HepG2 (cell line): ENCODE data around the gene ALOX12.
"Not testable (repeated sequence)": the region's sequence is repeated elsewhere in the genome, so short reads cannot be mapped to it uniquely, and the experiment has no call there.

Experiments used
- ADNP ChIP-seq: sonication (generic); formaldehyde crosslinking; IDR thresholded peaks from 2 replicates; pipeline ENCODE4 v1.4.0; 2020; ENCODE audit warnings: missing genetic modification reagents
- CTCF ChIP-seq: sonication (generic); formaldehyde crosslinking; IDR thresholded peaks from 2 replicates; pipeline ENCODE4 v1.5.0; 2020; ENCODE audit warnings: mild to moderate bottlenecking, missing genetic modification reagents, moderate library complexity
- HNF1B ChIP-seq: sonication (generic); formaldehyde crosslinking; IDR thresholded peaks from 2 replicates; pipeline ENCODE4 v1.5.1; 2020; ENCODE audit warnings: mild to moderate bottlenecking, moderate library complexity, missing genetic modification reagents
- NFYC ChIP-seq: IDR thresholded peaks from 2 replicates; pipeline ENCODE4 v1.6.1; 2016; ENCODE audit warnings: missing genetic modification reagents, missing compliant biosample characterization
- POLR2A ChIP-seq, 2 experiments: IDR thresholded peaks; 2 replicates each; pipeline ENCODE4 v1.6.1; 2011; ENCODE audit warnings: low read depth in 2 of 2, low read length in 2 of 2, mild to moderate bottlenecking in 1 of 2, moderate library complexity in 1 of 2; ENCODE audit not compliant: insufficient read depth in 1 of 2
- POLR2AphosphoS5 ChIP-seq: IDR thresholded peaks from 2 replicates; pipeline ENCODE4 v1.6.1; 2012; ENCODE audit warnings: low read depth, low read length
- ZBTB38 ChIP-seq: sonication (generic); formaldehyde crosslinking; IDR thresholded peaks from 2 replicates; pipeline ENCODE4 v1.5.1; 2020; ENCODE audit warnings: mild to moderate bottlenecking, missing genetic modification reagents
- ZKSCAN1 ChIP-seq: fragments of 150-350 bp; IDR thresholded peaks from 2 replicates; pipeline ENCODE4 v1.6.1; 2014; ENCODE audit warnings: low read length
- ZNF24 ChIP-seq: fragments of 450-650 bp; IDR thresholded peaks from 2 replicates; pipeline ENCODE4 v1.6.1; 2017; ENCODE audit warnings: antibody characterized with exemption, mild to moderate bottlenecking
- TF ChIP-seq, protein P1 (sequence below): sonication (generic); formaldehyde crosslinking; IDR thresholded peaks from one replicate; pipeline ENCODE4 v1.5.1; 2020; ENCODE audit warnings: mild to moderate bottlenecking, missing genetic modification reagents; ENCODE audit errors: not compliant biosample characterization
- TF ChIP-seq, protein P2 (sequence below): IDR thresholded peaks from 2 replicates; pipeline ENCODE4 v1.6.1; 2012; ENCODE audit warnings: inconsistent platforms

GRCh38 chr17:6979440-6979839 is 16.4 kb upstream of the ALOX12 start:
- TF ChIP-seq, protein P1, sequence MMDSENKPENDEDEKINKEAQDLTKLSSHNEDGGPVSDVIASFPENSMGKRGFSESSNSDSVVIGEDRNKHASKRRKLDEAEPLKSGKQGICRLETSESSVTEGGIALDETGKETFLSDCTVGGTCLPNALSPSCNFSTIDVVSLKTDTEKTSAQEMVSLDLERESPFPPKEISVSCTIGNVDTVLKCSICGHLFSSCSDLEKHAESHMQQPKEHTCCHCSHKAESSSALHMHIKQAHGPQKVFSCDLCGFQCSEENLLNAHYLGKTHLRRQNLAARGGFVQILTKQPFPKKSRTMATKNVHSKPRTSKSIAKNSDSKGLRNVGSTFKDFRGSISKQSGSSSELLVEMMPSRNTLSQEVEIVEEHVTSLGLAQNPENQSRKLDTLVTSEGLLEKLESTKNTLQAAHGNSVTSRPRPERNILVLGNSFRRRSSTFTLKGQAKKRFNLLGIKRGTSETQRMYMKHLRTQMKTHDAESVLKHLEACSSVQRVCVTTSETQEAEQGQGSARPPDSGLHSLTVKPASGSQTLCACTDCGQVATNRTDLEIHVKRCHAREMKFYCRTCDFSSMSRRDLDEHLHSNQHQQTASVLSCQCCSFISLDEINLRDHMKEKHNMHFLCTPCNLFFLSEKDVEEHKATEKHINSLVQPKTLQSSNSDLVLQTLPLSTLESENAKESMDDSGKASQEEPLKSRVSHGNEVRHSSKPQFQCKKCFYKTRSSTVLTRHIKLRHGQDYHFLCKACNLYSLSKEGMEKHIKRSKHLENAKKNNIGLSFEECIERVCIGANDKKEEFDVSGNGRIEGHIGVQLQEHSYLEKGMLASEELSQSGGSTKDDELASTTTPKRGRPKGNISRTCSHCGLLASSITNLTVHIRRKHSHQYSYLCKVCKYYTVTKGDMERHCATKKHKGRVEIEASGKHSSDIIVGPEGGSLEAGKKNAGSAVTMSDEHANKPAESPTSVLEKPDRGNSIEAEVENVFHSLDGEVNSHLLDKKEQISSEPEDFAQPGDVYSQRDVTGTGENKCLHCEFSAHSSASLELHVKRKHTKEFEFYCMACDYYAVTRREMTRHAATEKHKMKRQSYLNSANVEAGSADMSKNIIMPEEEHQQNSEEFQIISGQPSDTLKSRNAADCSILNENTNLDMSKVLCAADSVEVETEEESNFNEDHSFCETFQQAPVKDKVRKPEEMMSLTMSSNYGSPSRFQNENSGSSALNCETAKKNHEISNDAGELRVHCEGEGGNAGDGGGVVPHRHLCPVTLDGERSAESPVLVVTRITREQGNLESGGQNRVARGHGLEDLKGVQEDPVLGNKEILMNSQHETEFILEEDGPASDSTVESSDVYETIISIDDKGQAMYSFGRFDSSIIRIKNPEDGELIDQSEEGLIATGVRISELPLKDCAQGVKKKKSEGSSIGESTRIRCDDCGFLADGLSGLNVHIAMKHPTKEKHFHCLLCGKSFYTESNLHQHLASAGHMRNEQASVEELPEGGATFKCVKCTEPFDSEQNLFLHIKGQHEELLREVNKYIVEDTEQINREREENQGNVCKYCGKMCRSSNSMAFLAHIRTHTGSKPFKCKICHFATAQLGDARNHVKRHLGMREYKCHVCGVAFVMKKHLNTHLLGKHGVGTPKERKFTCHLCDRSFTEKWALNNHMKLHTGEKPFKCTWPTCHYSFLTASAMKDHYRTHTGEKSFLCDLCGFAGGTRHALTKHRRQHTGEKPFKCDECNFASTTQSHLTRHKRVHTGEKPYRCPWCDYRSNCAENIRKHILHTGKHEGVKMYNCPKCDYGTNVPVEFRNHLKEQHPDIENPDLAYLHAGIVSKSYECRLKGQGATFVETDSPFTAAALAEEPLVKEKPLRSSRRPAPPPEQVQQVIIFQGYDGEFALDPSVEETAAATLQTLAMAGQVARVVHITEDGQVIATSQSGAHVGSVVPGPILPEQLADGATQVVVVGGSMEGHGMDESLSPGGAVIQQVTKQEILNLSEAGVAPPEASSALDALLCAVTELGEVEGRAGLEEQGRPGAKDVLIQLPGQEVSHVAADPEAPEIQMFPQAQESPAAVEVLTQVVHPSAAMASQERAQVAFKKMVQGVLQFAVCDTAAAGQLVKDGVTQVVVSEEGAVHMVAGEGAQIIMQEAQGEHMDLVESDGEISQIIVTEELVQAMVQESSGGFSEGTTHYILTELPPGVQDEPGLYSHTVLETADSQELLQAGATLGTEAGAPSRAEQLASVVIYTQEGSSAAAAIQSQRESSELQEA (CRISPR knock-in tag) = not testable (repeated sequence)
- not testable (repeated sequence) for TF ChIP-seq ZNF24; ADNP (CRISPR knock-in tag); NFYC (CRISPR knock-in tag); CTCF (CRISPR knock-in tag); POLR2A (IDR thresholded peaks at IDR 0.05; ENCODE audit: insufficient read depth in 1 of 2, low read depth in 2 of 2, low read length in 2 of 2); POLR2AphosphoS5; ZBTB38 (CRISPR knock-in tag); HNF1B; ZKSCAN1
- TF ChIP-seq, protein P2, sequence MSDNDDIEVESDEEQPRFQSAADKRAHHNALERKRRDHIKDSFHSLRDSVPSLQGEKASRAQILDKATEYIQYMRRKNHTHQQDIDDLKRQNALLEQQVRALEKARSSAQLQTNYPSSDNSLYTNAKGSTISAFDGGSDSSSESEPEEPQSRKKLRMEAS = not testable (repeated sequence)
